ENCODE data around the gene MTHFSD.

The MTHFSD gene

DNA sequence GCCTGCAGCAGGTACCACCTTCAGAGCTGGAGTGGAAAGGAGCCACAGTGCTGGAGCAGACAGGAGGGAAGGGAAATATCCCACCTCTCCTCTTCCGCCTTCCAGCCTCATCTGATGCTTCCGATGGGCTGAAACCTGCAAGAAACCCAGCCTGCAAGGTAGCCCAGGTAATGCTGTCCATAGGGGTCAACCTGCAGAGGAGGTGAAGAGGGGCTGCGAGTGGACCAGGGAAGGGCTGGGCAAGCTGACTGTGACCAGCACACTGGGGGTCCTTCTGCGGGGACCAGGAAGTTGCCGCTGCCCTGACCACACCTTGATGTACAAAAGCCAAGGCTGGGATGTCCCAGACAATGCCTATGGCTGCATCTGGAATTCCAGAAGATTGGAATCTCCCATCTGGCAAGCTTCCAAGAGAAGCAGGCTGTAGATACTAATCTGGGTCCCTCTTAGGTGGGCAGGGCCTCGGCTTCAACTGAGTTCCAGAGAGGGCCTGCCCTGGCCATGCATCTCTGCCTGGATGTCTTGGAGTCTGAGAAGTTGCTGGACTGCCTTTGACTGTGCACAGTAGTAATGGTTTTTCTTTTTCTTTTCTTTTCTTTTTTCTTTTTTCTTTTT is 29.1 kb upstream of the MTHFSD start:
- no peak for DNase-seq (ENCODE audit: low read depth)

DNA sequence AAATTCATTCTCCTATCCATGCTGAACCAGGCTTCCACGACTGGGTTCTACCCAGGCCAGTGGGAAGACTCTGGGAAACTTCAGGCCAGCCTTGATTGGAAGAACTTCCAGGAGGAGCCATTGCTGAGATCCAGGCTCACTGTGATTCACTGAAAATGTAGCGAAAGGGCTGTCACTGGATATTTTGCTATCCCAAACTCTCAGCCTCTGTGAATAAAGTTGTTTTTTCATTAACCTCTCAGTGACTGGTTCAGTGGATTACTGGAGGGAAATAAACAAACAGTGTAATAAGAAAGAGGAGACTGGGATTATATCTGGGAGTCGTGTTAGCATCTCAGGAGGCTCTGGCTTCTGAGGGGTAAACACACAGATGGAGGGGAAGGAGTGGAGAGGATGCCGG is 26.4 kb upstream of the MTHFSD start:
- no peak for DNase-seq (ENCODE audit: low read depth)

DNA sequence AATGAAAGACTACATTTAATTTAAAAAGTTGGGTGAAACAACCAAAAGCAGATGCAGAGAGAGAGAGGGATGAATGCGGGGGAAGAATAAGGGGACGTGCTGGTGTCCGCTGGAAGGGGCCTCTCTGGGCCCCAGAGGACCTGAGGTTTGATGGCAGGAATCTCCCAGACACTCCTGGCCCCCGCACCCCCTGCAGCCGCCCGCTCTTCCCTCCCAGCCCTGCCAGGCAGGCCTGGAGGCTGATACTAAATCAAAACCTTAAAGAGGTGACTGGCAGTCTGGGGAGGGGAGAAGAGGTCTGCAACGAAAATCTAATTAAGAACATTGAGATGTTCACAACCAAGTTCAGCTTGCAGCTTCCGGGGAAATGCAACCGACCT is 25.7 kb upstream of the MTHFSD start:
- no peak for DNase-seq (ENCODE audit: low read depth)

DNA sequence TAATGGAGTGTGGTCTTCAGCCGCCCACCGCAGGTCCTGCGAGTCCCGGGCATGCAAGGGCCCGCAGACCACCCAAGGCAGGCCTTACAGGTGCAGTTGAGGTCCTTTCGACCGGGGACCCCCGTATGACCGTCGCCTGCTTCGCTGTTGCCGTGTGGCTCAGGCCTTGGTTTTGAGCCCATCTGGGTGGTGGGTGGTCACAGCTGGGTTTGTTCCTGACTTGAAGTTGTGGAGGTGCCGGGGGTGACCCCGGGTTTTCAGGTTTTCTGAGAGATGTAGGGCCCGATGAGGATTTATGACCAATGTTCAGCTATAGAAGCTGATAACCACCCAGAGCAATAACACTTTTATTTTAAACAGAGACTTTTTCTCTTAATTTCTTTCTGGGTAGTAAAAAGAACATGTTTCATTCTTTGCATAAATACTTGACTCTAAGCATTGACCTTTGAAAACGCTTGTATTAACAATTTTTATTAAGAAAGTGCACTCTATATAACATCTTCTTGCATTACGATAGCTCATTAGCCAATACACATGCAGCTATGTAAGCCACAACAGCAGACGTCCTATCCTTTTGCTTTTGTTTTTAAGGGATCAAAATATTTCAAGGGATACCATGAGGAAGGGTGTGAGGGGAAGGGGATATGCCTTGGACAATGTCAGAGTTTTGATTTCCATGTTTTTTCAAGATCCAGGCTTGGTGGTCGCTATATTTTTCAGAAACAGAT is 25.2 kb upstream of the MTHFSD start:
- DNase-seq (ENCODE audit: low read depth) = no peak

DNA sequence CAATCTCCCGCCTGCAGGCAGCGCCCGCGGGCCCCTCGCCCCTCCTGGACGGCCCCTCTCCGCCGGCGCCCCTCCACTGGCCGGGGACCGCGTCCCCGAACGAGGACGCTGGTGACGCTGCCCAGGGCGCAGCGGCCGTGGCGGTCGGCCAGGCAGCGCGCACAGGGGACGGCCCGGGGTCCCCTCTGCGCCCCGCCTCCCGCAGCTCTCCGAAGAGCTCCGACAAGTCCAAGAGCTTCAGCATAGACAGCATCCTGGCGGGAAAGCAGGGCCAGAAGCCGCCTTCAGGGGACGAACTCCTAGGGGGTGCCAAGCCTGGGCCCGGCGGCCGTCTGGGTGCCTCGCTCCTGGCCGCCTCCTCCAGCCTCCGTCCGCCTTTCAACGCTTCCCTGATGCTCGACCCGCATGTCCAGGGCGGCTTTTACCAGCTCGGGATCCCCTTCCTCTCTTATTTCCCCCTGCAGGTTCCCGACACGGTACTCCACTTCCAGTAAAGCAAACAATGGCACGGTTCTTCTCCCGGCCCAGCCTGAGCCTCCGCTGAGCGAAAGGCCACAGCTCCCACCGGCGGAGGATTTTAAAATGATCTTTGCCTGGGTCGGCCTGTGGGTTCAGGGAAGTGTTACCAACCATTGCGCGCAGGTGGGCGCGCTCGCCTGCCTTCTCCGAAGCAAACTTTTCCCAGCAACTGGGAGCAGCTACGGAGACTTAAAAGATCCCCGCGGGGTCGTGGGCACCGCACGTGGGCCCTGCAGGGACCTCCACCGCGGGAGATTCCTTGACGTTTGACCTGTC is 24.4 kb upstream of the MTHFSD start:
- no peak for DNase-seq (ENCODE audit: low read depth)

DNA sequence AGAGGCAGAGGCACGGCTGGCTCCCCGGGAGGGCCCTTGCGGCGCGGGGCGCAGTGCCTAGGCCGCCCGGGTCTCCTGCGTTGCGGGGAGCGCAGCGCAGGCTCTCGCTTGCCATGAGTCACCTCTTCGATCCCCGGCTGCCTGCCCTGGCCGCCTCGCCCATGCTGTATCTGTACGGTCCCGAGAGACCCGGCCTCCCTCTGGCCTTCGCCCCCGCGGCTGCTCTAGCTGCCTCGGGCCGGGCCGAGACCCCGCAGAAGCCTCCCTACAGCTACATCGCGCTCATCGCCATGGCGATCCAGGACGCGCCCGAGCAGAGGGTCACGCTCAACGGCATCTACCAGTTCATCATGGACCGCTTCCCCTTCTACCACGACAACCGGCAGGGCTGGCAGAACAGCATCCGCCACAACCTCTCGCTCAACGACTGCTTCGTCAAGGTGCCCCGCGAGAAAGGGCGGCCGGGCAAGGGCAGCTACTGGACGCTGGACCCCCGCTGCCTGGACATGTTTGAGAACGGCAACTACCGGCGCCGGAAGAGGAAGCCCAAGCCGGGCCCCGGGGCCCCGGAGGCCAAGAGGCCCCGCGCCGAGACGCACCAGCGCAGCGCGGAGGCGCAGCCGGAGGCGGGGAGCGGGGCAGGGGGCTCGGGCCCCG is 23.7 kb upstream of the MTHFSD start:
- no peak for DNase-seq (ENCODE audit: low read depth)

DNA sequence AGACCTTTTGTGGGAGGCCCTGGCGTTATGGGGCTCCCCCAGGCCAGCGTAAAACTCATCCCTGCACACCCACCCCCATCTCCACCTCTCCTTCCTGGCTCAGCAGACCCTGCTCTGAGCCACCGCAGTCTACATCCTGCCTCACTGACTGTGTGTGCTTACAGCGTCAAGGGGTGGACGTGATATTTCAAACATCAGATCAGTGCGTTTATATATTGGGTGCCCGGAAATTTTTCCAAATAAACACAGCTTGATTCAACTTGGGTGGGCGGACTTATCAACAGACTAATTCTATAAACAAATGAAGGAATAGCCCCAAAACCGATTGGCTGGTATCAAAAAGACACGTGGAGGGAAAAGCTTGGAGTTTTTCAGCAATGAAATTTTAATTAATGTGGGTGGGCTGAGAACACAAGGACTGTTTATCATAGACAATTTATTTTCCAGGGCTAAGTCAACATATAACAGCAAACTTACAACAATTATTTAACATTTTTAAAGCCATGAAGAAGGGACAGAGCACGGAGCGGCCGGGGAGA is 23.1 kb upstream of the MTHFSD start, which contains the start of gene FOXL1:
TSS of gene FOXL1 (plus strand) at position 489 of the 539 bp plus-strand sequence. CDS start 175 bp downstream, outside the sequence.
- DNase-seq (ENCODE audit: low read depth) = no peak

DNA sequence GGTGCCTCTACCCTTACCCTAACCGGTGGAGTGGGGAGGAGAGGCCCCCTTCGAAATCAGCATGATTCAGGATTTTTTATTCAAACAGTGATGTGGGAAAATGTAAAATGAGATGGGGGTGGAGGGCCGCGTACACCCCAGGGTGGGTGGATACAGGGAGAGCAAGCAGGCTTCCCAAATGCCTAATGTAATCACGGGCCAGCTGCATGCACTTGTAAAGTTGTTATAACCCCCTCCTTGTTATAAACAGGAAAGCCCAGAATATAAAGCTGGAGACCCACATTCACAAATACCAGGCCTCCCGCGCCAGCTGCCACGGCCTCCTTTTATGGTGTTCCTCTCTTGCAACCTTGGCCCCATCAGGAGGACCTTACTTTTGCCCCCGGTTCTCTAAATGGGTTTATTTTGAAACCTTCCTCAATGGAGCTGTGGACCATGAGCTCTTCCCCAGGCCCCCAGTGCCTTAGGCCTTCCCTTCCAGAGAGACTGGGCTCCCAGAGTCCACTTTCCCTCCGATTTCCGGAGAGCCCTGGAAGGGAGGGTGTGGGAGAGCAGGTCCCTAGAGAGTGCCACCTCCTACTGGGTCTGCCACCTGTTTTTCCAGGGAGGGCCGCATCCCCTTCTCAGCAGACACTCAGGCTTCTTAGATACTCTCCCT is 22.4 kb upstream of the MTHFSD start:
- DNase-seq (ENCODE audit: low read depth) = no peak

DNA sequence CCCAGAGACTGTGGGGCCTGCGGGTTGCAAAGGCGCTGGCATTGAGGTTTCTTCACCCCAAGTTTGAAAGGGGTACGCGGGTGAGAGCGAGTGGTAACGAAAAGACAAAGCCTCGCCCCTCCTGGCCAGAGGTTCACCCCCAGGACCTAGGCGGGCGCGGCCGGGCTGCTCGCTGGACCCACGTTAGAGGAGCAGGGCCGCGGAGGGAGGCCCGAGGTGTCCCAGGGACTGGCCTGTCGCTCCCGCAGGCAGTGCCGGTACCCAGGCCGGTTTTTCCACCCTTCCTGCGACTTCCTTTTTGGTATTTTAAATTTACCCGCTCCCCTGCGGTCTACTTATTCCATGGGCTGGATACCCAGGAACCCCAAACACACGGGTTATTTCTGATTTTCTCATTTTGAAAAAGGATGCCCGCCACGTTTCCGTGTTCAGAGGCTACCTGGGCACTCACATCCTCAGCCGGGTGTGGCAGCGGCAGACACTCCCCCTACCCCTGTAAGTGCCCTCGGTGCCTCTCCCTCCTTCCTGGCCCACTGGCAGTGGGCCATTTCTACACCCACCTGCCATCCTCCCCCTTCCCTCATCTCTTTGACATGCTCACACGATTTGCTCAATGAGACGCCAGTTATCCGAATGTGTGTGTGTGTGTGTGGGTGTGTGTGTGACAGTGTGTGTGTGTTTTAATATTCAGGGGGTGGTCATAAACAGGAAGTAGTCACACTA is 21.7 kb upstream of the MTHFSD start:
- DNase-seq (ENCODE audit: low read depth) = no peak

DNA sequence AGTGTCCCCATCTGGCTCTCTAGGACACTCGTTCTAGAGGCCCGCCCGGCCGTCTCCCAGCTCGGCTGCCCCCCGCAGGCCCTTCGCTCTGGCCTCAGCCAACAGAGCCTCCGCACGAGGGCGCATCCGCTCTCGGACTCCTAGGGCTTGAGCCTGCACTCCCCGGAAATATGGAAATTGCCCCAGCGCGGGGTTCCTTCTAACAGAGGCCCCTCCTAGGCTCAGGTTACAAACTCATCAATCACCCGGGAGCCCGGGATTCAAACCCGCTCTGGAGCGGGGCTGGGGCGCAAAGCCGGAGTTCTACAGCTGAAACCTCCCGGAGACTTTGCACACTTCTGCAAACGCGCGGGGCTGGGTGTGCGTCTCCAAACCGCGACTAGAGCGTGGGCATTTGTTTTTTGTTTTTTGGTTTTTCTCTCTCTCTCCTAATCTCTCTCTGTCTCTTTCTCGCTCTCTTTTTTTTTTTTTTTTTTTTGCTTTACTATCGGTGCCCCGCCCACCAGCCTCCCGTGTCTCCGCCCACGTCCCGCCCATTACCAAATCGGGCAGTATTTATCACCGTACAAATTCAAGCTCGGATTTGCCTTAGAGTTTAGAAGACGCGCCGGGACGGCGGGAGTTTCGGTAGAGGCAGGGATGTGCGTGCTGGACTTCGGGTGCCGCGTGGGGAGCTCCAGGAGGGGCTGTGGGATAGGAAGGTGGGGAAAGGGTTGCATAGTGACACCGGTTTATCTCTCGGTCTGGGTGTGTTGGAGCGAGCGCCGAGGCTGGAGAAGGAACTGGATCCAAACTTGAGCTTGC is 20.9 kb upstream of the MTHFSD start:
- DNase-seq (ENCODE audit: low read depth) = no peak

DNA sequence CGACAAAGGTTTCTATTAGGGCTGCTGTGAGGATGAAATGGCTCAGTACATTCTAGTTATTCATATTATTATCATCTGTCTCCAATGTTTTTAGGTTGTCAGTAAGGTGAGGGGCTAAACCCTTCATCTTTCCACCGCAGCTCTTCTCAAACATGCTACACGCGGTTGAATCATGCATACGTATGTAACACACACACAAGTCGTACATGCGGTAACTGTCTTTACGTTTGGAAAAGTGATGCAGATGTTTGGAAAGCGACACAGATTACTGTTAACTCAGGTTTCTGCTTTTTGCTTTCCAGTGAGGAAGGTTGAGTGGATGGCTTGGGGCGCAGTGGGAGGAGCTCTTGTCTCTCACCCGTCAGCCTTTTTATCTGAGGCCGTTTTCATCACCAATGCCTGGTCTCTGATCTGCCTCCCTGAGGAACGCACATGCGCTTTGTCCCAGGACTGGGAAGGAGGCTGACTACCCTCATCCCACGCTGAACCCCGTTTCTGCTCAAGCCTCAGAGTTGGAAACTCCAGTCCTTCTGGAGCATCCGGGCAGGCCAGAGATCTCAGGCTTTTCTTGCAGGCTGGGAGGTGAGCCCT is 20.2 kb upstream of the MTHFSD start:
- DNase-seq (ENCODE audit: low read depth) = no peak

DNA sequence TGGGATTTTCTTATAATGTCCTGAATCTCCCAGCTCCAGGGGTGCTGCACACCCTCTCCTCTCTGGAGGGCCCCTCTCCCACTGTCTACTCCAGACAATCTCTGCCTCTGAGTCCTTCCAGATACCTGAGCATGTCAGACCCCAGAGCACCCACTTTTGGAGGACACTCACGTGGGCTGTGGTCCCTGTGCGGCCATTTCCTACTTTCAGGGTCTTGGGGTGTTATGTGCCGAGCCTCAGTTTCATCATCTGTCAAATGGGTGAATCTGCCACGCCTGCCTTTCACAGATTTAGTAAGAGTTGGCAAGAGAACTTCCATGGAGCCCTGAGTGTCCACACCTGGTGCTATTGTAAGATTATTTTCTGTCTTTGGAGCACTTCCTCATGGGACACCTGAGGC is 19.6 kb upstream of the MTHFSD start:
- DNase-seq (ENCODE audit: low read depth) = no peak

DNA sequence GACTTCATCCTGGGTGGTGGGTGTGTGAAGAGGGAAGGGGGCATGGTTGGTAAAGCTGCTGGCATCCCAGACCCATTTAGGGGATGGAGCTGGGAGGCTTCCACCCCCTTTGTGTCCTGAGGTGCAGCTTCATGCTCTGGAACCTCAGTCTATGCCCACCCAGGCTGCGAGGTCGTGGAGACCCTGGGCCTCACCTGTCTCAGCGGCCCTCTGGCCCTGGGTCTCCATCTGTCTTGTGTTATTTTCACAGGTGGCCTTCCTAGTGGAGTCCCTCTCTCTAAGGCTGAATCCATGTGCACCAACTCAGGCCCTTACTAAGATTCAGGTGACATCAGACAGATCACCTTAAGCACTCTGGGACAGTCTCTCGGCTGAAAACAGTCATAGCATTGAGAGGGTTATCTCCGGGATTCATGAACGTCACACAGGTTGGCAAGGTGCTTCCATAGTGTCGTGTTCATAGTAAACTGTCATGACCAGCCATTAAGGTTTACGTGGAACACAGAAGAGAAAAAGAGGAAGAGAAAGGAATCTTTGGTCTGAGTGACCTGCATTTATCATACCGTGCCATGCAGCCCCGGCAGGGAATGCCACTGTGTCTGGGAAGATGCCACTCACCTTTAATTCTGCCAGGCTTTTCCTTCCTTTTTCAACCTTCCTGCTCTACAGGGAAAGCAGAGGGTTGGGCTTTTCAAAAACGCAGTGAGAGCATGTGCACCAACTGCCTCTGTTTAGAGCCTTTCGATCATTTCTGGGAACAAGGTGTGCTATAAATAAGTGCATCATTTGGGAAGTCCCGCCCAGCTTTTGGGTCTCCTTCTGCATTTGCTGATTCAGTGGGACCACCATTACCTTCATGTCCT is 18.8 kb upstream of the MTHFSD start:
- no peak for DNase-seq (ENCODE audit: low read depth)

DNA sequence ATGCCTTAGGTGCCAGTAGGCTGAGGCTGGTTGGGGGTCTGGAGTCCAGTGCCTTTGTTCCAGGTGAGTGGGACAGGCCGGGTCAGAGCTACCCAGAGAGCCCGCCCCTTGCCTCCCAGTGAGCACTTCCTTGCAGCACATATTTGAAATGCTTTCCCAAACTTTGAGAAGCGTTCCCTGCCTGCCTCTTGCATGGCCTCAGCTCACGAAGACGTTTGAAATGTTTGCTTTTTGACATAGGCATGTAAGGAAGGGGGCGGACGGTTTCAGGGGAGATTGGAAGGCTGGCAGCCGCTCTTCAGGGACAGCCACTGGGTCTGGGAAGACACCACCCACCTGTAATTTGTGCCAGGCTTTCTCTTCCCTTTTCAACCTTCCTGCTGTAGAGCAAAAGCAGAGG is 18.2 kb upstream of the MTHFSD start:
- no peak for DNase-seq (ENCODE audit: low read depth)

DNA sequence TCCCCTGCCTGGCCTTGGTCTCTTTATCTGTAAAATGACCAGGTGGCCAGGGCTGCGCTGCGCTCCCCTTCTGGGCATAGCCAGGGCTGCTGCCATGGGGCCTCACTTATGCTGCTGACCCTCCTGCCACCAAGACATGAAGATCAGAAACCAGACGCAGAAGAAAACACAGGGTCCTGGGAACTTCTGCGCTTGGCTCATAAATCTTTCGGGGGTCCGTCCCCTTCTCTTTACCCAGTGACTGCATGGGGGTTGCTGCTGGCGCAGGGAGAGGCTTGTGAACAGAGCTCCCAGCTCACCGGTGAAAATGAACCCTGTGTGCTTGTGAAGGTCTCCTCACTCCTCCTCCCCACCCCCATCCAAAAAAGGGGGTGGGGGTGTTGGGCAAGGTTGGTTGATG is 17.6 kb upstream of the MTHFSD start:
- no peak for DNase-seq (ENCODE audit: low read depth)

DNA sequence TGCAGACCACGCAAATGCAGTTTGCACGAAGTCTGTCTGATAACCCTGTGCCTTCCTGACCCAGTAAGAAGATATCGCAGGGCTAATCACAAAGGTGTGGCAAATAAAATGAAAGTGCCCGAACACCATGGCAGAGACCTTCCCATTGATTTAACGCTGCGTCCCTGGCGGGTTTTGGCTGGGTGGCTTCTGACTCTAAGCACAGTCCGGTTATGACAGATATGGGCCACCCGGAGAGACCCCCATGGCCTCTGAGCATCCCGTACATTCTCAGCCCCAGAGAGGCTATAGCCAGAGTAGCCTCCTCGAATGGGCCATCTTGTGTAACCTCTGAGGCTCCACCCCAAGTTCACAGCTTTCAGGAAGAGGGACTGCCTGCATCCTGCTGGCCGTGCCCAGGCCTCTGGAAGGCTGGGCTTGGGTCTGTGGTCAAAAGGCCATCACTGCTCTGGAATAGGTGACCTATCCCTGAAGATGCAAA is 17.0 kb upstream of the MTHFSD start:
- DNase-seq (ENCODE audit: low read depth) = no peak

DNA sequence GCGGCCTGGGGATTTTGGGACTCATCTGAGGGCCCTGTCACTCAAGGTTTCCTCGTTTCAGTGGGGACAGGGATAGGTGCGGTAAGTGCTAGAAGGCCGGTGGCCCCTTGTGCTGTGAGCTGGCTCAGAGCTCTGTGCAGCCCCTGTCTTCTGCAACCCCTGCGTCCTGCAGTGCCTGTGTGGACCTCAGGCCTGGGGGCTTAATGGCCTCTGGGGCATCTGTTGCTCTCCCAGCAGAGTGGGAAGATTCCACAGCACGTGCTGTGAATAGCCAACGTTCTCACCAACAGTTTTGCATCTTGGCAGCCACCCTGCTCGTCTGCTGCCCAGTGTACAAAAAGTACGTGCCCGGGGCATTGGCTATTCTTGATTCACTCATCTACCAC is 16.5 kb upstream of the MTHFSD start:
- no peak for DNase-seq (ENCODE audit: low read depth)

All from HS-27A (cell line).